ENCODE data around the gene HSPA2. TPM values are rescaled to one million over a fixed set of nuclear protein-coding genes. Genes with fewer than 3 reads are reported as not detected.

The HSPA2 gene
- total RNA-seq, 1 donor, result 2.5 TPM

- DNase-seq (ENCODE audit: low read depth), result peak; percentile 88
- peak overlapping the region; percentile 89 for H3K4me3 ChIP-seq (ENCODE audit: low read depth, low read length)
- TF ChIP-seq CTCF (IDR thresholded peaks at IDR 0.05; ENCODE audit: insufficient read depth, low read length), result peak; percentile 32
These were observed 39.0 kb upstream of the HSPA2 start for GRCh38 chr14:64501411-64502171.

GRCh38 chr14:64502456-64502855 is 38.1 kb upstream of the HSPA2 start:
- no peak for DNase-seq (ENCODE audit: low read depth)
- H3K4me3 ChIP-seq (ENCODE audit: low read depth, low read length), result peak overlapping the region; percentile 89
- TF ChIP-seq CTCF (IDR thresholded peaks at IDR 0.05; ENCODE audit: insufficient read depth, low read length), result no peak

DNA sequence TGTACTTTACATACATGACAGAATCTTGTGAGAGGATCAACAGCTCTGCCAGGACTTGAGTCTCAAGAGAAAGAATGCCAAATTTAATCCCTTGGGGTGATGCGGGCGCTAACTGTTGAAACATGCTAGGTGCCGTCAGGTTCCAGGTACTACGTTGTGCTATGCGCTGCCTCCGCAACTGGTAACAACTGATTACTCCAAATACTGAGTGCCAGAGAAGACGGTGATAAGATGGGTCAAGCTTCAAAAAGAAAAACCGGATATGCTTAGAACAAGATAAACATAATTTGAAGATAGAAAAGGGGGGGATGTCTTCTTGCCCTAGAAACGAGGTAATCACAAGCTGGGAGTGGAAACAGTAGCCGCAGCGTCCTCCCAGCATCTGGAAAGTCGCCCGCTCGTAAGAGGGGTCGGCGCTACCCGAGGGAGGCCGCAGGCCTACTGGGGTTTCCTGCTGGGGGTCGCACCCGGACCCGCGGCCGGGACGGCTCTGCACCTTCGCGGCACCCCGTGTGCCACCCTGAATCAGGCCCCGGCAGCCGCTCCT is 37.6 kb upstream of the HSPA2 start:
- TF ChIP-seq CTCF (IDR thresholded peaks at IDR 0.05; ENCODE audit: insufficient read depth, low read length), result no peak
- DNase-seq (ENCODE audit: low read depth), result peak; percentile 19
- peak overlapping the region; percentile 89 for H3K4me3 ChIP-seq (ENCODE audit: low read depth, low read length)

DNA sequence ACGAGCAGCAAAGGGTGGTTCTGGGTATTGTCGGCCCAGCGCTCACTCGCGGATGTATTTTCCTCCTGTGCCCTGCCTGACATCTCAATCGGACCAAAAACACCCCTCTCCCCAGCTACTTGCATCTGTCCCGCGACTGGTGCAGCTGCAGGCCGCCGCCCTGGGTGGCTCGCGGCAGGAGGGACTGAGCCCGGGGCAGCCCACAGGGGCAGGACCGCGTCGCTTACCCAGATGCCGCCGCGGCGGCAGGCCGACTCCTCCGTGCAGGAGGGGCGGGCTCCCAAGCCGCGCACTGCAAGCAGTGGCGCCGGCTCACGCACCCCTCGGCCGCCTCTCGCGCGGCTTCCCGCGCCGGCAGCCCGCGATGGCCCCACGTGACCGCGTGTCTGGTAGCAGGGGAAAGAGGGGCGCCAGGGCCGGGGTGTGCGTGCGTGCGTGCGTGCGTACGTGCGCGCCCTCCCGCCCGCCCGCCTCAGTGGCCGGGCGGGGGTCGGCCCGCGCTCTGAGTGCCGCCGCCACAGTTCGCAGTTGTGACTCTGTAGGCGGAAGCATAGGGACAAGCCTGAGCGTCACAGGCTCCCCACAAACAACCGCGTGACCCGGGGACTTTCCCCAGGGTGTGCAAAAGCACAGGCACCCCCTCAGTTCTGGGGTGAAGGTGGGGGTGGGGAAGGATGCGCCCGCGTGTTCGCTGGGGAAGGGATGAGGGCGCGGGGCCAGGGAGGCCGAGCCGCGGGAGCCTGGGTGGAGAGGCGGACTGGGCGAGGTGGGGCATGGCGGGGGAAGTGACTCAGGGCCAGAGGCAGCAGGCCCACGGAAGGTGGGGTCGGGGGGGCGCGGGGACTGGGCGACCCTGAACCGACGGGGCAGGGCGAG is 36.9 kb upstream of the HSPA2 start, which contains the start of gene ZBTB25:
TSS of gene ZBTB25 (minus strand) at position 405 of the 876 bp plus-strand sequence. CDS start 13,305 bp downstream, outside the sequence.
- peak within 1 kb of the TSS; percentile 89 for H3K4me3 ChIP-seq (ENCODE audit: low read depth, low read length)
- peak; percentile 90 for DNase-seq (ENCODE audit: low read depth)
- TF ChIP-seq CTCF (IDR thresholded peaks at IDR 0.05; ENCODE audit: insufficient read depth, low read length), result no peak

GRCh38 chr14:64504310-64504896 is 36.1 kb upstream of the HSPA2 start, which contains the start of gene ZBTB1:
ZBTB1 (plus strand) TSS chr14:64504770; CDS start chr14:64521505, 16,735 bp downstream.
- H3K4me3 ChIP-seq (ENCODE audit: low read depth, low read length), result peak within 1 kb of the TSS; percentile 89
- peak; percentile 80 for DNase-seq (ENCODE audit: low read depth)
- TF ChIP-seq CTCF (IDR thresholded peaks at IDR 0.05; ENCODE audit: insufficient read depth, low read length), result no peak

All from fibroblast of the aortic adventitia (primary cell).